HG03575 (cell line): ENCODE measurements around the gene PLEKHA6.

Experiments
- ATAC-seq: cut with Tn5 transposase; IDR thresholded peaks from one replicate; pipeline ENCODE4 v1.9.1; 2021; ENCODE audit not compliant: unreplicated experiment, insufficient number of reproducible peaks, low FRiP score; ENCODE audit errors: extremely low read depth

The PLEKHA6 gene

GRCh38 chr1:204358605-204359004, 1.1 kb downstream of the PLEKHA6 start:
- no peak for ATAC-seq

GRCh38 chr1:204357551-204358490, 1.9 kb downstream of the PLEKHA6 start:
- no peak for ATAC-seq

- no peak for ATAC-seq
Measured at GRCh38 chr1:204356997-204357396, 2.7 kb downstream of the PLEKHA6 start.

- no peak for ATAC-seq
Measured at GRCh38 chr1:204355913-204356312, 3.8 kb downstream of the PLEKHA6 start.

GRCh38 chr1:204354579-204354978, 5.2 kb downstream of the PLEKHA6 start:
- no peak for ATAC-seq

GRCh38 chr1:204353213-204353910, 6.4 kb downstream of the PLEKHA6 start:
- ATAC-seq: no peak

GRCh38 chr1:204350857-204351573, 8.7 kb downstream of the PLEKHA6 start:
- no peak for ATAC-seq

- ATAC-seq: no peak
Measured at GRCh38 chr1:204350312-204350711, 9.4 kb downstream of the PLEKHA6 start.

- ATAC-seq: no peak
Measured at GRCh38 chr1:204349602-204350001, 10.1 kb downstream of the PLEKHA6 start.

GRCh38 chr1:204348722-204349121, 11.0 kb downstream of the PLEKHA6 start:
- no peak for ATAC-seq

GRCh38 chr1:204348242-204348641, 11.5 kb downstream of the PLEKHA6 start:
- no peak for ATAC-seq

- ATAC-seq: no peak
Measured at GRCh38 chr1:204345941-204346645, 13.6 kb downstream of the PLEKHA6 start.

- ATAC-seq: no peak
Measured at GRCh38 chr1:204345438-204345841, 14.3 kb downstream of the PLEKHA6 start.

- no peak for ATAC-seq
Measured at GRCh38 chr1:204344665-204345355, 14.9 kb downstream of the PLEKHA6 start.

- no peak for ATAC-seq
Measured at GRCh38 chr1:204343802-204344201, 15.9 kb downstream of the PLEKHA6 start.

- no peak for ATAC-seq
Measured at GRCh38 chr1:204343247-204343646, 16.5 kb downstream of the PLEKHA6 start.

GRCh38 chr1:204342310-204342709, 17.4 kb downstream of the PLEKHA6 start:
- ATAC-seq: no peak

GRCh38 chr1:204341380-204341779, 18.3 kb downstream of the PLEKHA6 start:
- no peak for ATAC-seq
